A673 (cell line): ENCODE data around the gene IL21.

Source experiments
- EZH2 ChIP-seq: fragments of 200-600 bp; sonication (generic); IDR thresholded peaks from 2 replicates; pipeline ENCODE4 v1.6.1; 2017; ENCODE audit warnings: borderline replicate concordance, low read depth, mild to moderate bottlenecking, mixed read lengths, antibody characterized with exemption, low read length; ENCODE audit not compliant: poor library complexity, severe bottlenecking
- TF ChIP-seq, protein P1 (sequence below): fragments of 300-800, 200-600 bp; sonication (generic); conservative IDR thresholded peaks from 2 replicates; pipeline ENCODE4 v1.5.1; 2017; ENCODE audit warnings: low read depth, mild to moderate bottlenecking, antibody characterized with exemption, low read length, moderate library complexity, mixed read lengths

DNA sequence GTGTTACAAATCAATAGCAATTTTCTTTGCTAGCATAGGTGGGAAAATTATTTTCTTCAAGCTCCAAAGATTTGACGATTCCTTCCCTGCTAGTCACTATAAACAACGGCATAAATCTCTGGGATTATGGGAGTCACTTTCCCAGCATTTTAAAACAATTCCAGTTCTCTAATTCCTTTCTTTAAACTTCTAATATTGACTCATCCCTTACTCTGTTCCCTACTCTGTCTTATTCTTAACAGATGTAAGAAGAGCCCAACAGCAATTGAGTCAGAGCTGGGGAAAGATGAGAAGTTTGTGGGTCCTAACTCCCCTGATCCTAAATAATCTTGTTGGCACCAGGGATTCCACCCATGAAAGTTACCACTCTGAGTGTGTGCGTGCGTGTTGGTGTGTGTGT, 47.4 kb upstream of the IL21 start:
- TF ChIP-seq, protein P1, sequence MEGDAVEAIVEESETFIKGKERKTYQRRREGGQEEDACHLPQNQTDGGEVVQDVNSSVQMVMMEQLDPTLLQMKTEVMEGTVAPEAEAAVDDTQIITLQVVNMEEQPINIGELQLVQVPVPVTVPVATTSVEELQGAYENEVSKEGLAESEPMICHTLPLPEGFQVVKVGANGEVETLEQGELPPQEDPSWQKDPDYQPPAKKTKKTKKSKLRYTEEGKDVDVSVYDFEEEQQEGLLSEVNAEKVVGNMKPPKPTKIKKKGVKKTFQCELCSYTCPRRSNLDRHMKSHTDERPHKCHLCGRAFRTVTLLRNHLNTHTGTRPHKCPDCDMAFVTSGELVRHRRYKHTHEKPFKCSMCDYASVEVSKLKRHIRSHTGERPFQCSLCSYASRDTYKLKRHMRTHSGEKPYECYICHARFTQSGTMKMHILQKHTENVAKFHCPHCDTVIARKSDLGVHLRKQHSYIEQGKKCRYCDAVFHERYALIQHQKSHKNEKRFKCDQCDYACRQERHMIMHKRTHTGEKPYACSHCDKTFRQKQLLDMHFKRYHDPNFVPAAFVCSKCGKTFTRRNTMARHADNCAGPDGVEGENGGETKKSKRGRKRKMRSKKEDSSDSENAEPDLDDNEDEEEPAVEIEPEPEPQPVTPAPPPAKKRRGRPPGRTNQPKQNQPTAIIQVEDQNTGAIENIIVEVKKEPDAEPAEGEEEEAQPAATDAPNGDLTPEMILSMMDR = no peak
- no peak for TF ChIP-seq EZH2
